GM19239 (cell line): ENCODE results near the gene C1orf21.
"Not testable (repeated sequence)": the region's sequence is repeated elsewhere in the genome, so short reads cannot be mapped to it uniquely, and the experiment has no call there.

Experiments
- DNase-seq: peaks from one replicate; pipeline ENCODE4 v3.0.0; 2011; ENCODE audit warnings: low spot score; ENCODE audit not compliant: insufficient read length
- FAIRE-seq: peaks from 2 replicates; lab custom pipeline; 2011; peaks lifted over from hg19 to GRCh38; lab: Jason Lieb, UNC

Gene C1orf21

DNA sequence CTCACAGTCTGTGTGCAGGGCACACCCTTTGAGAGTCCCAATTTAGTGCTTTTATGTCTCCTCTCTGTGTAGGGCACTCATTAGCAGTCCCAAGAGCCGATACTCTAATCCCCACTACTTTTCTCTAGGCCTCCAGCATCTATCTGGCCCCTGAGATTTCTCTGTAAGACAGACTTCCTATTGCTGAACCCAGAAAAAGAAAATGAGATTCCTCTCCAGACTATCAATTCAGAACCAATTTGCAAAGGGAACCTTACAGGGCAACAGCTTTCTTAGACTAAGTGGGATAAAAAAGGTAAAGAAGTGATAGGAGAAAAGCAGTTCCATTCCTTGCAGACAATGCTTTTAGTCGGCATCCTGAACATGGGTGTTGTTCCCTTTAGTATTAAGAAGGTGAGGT is 195.6 kb downstream of the C1orf21 start:
- FAIRE-seq = no peak

GRCh38 chr1:184583849-184584248 is 197.0 kb downstream of the C1orf21 start:
- FAIRE-seq (no peak), DNase-seq (no peak)

More for the DNA sequence above, 195.6 kb downstream of the C1orf21 start:
- no peak for DNase-seq

DNA sequence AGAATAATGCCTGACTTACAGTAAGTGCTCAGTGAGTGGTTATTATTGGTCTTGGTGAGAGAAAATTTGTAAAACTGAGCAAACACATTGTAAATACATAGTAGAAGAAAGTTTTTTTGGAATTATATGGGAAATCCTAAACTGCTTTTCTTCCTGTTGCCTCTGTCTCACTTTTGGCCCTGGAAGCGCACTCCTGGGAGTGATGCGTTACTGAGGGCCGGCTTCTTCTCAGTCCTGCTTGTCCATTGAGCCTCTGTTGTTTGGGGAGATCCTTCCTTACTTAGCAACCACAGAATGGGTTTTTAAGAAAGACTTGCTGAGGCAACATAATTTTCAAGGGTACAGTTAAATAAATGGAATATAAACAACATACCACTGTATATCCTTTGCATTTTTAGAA is 201.9 kb downstream of the C1orf21 start:
- FAIRE-seq (no peak), DNase-seq (no peak)

- no peak for FAIRE-seq
- no peak for DNase-seq
These were observed 203.4 kb downstream of the C1orf21 start for GRCh38 chr1:184590163-184590750.

GRCh38 chr1:184593597-184593996 is 206.8 kb downstream of the C1orf21 start:
- FAIRE-seq (no peak), DNase-seq (no peak)

DNA sequence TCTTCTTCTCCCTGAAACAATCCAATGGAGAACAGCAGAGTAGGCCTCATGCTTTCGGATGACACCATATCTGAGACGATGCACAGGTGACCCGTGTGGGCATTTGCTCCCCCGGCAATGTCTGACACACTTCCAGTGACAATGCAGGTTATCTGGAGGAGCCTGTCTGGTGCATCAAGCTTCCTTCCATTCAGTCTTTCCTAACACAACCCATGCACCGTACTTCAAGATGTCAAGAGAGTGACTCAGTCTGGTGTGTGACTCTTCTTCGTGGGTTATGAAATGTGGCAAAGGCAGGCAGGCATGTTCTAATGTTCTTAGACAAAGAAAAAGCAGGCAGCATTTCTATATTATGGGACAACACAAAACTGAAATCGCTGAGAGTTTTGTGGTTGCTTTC is 208.8 kb downstream of the C1orf21 start:
- FAIRE-seq (no peak), DNase-seq (no peak)

DNA sequence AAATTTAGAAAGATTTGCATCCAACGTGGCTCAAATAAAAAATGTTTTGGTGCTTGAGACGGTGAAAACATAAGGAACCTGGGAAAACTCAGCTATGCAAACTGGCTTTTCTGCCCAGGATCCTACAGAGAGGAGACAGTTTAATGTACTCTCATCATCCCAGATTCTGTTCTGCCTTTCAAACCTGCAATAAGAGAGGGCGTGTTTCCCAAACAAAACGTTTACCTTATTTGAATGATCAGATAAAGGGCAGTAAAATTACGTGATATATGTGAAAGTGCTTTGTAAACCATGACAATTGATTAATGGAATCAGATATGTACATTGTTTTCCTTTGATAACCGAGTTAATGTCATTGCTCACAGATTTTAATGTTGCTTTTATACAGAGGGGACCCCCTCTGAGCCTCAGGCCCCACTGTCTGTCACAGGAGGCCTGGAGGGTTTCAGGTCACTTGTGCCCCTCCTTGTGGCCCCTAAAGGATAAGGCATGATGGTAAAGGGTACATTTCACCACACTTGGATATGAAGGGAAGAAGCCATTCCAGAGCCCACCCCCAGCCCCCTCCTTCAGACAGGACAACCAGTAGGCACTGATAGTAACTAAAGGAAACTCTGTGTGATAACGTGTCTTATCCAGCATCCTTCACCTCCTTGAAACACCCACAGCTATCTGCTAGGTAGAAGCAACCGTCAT is 210.3 kb downstream of the C1orf21 start:
- FAIRE-seq = no peak
- DNase-seq = no peak

DNA sequence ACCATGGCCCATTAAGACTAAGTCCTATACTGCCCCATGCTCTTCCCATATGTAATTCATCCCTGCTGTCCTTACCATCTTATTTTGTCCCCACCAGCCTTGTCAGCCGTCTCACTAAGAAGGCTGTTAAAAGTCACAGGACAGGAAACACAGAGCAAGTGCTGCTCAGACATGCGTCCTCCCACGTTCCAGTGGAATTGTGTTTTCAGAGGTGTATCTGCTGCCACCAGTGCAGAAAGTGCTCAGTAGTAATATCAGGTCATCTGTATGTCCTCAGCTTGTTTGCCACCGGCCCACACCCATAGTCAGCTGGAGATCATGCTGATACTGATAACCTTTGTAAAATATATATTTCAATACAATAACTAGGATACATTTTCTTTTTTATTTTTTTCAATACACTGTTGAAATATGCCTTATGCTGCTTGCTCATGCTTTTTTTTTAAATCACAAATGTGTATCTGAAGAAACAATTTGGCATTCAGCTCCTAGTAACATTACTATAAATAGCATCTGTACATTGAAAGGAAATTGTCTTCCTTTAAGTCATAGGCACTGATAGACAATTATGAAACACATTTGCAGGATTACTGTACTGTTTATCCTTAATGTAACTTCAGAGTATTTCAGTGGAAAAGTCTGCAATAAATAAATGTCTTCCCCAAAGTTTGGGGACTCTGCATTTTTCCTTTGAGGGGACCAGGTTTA is 211.0 kb downstream of the C1orf21 start:
- FAIRE-seq = no peak

DNA sequence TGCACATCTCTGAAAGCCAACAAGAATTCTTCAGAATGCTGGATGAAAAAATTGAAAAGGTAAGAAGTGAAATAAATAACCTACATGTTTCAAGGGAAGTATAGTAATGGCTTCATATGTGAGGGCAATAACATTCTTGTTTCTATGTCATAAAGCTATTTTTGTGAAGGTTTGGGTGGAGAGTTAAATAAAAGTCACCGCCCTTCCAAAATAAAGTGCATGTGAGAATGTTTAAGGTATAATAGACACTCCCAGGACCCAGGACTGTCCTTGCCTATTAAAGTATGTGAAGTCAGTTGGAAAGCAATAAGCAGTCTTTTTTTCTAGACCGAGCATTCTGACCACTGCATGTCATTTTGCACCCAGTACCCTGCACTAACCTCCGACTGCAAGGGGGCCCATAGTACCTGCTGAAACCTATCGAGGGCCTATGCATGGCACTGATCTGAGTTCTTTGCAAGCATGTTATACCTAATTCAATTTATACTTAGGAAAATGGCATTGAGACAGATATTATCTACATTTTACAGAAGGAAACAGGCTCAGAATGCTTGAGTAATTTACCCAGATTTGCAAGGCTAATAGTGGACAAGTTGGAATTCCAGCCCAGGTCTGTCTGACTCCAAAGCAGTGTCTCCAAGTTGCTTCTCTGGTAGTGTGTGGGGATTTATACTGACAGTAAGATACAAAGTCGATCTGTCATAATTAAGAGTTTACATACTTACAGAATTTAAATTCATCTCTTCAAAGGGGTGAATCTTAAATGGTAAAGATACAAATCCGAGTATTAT is 211.8 kb downstream of the C1orf21 start:
- no peak for FAIRE-seq

More for the DNA sequence above, 211.0 kb downstream of the C1orf21 start:
- DNase-seq = no peak

DNA sequence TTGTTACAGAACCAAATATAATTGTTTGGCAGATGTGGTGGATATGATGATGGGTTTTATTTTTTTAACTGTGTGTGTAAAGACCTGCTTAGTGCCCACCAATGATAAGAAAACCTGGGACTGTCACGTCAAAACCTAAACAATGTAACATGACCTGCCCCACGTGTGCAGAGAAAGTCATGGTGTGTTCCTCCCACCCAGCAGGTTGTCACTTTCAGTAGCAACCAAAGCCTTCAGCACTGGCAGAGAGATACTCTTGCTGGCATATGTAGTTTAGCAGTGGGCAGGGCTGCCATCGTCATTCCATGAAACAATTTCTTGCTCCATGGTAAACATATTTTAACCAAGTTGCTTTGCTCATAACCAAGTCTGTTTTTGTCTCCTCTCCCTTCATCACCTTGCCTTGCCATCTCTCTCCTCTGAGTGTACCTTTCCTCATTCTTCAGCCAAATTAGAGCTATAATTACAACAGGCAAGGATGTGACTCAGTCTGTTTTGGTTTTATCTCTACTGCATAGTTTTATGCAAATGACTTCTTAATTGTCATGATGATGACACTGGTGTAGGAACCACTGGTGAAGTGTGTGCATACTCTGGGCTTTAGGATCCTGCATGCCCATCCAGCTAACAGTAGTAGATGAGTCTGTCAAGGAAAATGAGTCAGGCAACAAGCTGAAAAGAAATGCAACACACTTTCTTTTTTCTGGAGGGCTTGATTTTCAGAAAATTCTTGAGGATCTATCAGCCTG is 217.5 kb downstream of the C1orf21 start:
- DNase-seq (no peak), FAIRE-seq (no peak)

More for the DNA sequence above, 211.8 kb downstream of the C1orf21 start:
- no peak for DNase-seq

GRCh38 chr1:184605941-184606340 is 219.1 kb downstream of the C1orf21 start:
- DNase-seq (no peak), FAIRE-seq (no peak)

DNA sequence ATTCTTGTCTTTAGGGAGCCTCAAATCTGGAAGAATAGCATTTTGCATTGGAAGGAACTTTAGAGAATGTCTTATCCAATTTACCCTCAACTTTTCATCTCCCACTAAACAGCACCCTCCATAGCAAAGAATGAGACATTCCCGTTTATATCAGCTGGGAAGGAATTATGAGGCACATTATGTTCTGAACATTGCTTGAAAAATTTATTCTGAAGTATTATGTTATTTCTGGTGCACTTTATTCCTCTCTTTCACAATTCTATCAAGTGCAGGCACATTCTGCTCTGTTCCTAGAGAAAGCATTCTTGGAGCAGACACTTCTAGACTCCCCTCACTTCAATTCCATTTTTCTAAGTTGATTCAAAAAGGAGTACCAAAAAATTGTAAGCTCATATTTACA is 220.0 kb downstream of the C1orf21 start:
- DNase-seq = no peak
- no peak for FAIRE-seq

- DNase-seq (no peak), FAIRE-seq (no peak)
These were observed 221.8 kb downstream of the C1orf21 start for GRCh38 chr1:184608581-184608980.

GRCh38 chr1:184608990-184609389 is 222.2 kb downstream of the C1orf21 start:
- DNase-seq = no peak
- FAIRE-seq = no peak

- no peak for FAIRE-seq
- no peak for DNase-seq
These were observed 224.2 kb downstream of the C1orf21 start for GRCh38 chr1:184610876-184611595.

- not testable (repeated sequence) for DNase-seq, FAIRE-seq
These were observed 225.4 kb downstream of the C1orf21 start for GRCh38 chr1:184612229-184612628.

GRCh38 chr1:184614667-184615066 is 227.8 kb downstream of the C1orf21 start:
- no peak for FAIRE-seq
- DNase-seq = no peak

- FAIRE-seq = no peak
- no peak for DNase-seq
These were observed 228.5 kb downstream of the C1orf21 start for GRCh38 chr1:184615301-184615700.

DNA sequence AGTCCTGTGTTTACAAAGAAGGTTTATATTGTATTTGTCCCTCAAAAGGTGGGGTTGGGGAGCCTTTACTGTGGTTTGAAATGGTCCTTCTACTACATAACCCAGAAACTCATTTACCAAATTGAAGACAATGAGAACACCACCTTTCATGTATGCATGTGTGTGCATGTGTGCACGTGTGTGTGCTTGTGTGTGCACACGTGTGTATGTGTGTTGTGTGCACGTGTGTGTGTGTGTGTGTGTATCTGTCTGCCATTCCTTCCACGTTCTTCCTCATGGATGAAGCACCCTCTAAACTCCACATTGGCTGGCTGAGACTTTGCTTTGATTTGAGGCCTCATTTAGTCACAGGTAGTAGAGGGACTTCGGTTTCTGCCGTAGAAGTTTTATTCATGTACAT is 229.7 kb downstream of the C1orf21 start:
- FAIRE-seq = no peak
- DNase-seq = no peak
